Activated CD8-positive, alpha-beta memory T cell treated with anti-CD3 and anti-CD28 coated beads for 24 hours (primary cell): ENCODE results near the gene LIMA1.
A peak's percentile ranks its signal among the peaks of the same experiment; 100 is the strongest.
"Not testable (repeated sequence)": the region's sequence is repeated elsewhere in the genome, so short reads cannot be mapped to it uniquely, and the experiment has no call there.

Source experiments
- DNase-seq: peaks from one replicate; pipeline ENCODE4 v3.0.0-alpha.2; 2020

Gene LIMA1

GRCh38 chr12:50246873-50247612, 36.3 kb downstream of the LIMA1 start:
- peak; percentile 65 for DNase-seq

GRCh38 chr12:50246197-50246865, 37.0 kb downstream of the LIMA1 start:
- no peak for DNase-seq

- no peak for DNase-seq
These were observed 39.8 kb downstream of the LIMA1 start for GRCh38 chr12:50243507-50243906.

GRCh38 chr12:50242751-50243191, 40.5 kb downstream of the LIMA1 start:
- DNase-seq: no peak

- DNase-seq: no peak
These were observed 42.1 kb downstream of the LIMA1 start for GRCh38 chr12:50241178-50241577.

GRCh38 chr12:50240792-50241114, 42.6 kb downstream of the LIMA1 start:
- no peak for DNase-seq

GRCh38 chr12:50240096-50240791, 43.1 kb downstream of the LIMA1 start:
- DNase-seq: no peak

- DNase-seq: no peak
These were observed 43.9 kb downstream of the LIMA1 start for GRCh38 chr12:50239355-50239891.

GRCh38 chr12:50234347-50234746, 49.0 kb downstream of the LIMA1 start:
- no peak for DNase-seq

GRCh38 chr12:50232771-50233209, 50.5 kb downstream of the LIMA1 start:
- DNase-seq: no peak

- no peak for DNase-seq
These were observed 51.1 kb downstream of the LIMA1 start for GRCh38 chr12:50232206-50232605.

GRCh38 chr12:50231346-50231745, 52.0 kb downstream of the LIMA1 start:
- DNase-seq: peak; percentile 35

- DNase-seq: no peak
These were observed 53.1 kb downstream of the LIMA1 start for GRCh38 chr12:50230217-50230616.

GRCh38 chr12:50224026-50224692, 59.2 kb downstream of the LIMA1 start:
- DNase-seq: no peak

- peak; percentile 67 for DNase-seq
These were observed 61.0 kb downstream of the LIMA1 start for GRCh38 chr12:50222275-50222783.

- DNase-seq: no peak
These were observed 61.9 kb downstream of the LIMA1 start for GRCh38 chr12:50221228-50222008.

GRCh38 chr12:50220363-50220995, 62.8 kb downstream of the LIMA1 start:
- DNase-seq: no peak

GRCh38 chr12:50219544-50219943, 63.8 kb downstream of the LIMA1 start:
- DNase-seq: no peak

GRCh38 chr12:50219001-50219400, 64.3 kb downstream of the LIMA1 start:
- not testable (repeated sequence) for DNase-seq

- no peak for DNase-seq
These were observed 64.9 kb downstream of the LIMA1 start for GRCh38 chr12:50218386-50218785.

GRCh38 chr12:50217202-50217601, 66.1 kb downstream of the LIMA1 start:
- no peak for DNase-seq

- DNase-seq: no peak
These were observed 68.3 kb downstream of the LIMA1 start for GRCh38 chr12:50215033-50215432.
